ENCODE data around the gene SCGB3A2.

Gene SCGB3A2

DNA sequence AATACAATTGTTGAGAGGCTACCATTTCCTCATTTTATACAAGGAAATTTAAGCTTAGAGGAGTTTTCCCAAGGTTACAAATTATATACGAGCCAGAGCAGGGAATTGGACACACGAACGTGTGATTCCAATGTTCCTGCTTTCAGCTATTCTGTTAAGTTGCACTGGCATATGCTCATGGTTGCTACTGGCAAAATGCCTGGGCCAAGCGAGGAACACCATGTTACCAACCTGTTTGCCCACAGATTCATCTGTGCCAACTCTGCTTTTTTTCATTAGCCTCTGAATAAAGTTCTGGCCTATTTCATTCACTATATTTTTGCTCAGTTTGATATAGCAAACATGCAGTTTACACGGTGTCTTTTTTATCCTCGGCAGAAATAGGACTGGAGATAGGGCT lies 32.9 kb downstream of the SCGB3A2 start:
- no peak for DNase-seq

DNA sequence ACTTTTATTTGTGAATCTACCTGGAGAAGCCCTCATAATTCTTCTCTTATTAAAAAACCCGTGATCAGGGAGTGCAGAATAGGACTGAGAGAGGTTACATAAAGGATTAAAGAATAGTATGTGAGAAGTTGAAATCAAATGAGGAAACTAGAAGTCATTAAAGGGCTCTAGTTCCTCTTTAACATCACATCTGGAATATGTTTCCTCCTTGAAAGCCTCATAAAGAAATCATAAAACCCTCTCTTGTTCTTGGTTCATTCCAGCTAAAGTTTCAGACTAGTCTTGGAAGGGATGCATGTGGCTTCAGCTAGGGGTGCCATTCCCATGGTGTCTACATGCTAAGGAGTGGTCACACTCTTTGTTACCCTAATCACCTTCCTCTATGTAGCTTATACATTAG lies 33.5 kb downstream of the SCGB3A2 start:
- DNase-seq = no peak

DNA sequence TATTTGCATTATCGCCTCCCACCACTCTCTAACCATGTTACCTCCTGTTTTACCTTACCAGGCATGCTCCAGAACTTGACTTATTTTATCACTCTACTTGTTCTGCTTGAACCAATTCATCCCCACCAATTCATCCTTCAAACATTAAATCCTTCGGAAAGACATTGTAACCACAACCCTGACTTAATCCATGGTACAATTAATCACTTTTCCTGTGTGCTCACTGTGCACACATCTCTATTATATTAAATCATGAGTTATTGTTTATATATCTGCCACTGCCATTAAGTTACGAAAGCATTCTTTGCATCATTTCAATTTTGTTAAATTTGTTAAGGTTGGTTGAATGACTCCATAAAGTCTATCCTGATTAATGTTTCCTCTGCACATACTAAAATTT lies 35.3 kb downstream of the SCGB3A2 start:
- no peak for DNase-seq

DNA sequence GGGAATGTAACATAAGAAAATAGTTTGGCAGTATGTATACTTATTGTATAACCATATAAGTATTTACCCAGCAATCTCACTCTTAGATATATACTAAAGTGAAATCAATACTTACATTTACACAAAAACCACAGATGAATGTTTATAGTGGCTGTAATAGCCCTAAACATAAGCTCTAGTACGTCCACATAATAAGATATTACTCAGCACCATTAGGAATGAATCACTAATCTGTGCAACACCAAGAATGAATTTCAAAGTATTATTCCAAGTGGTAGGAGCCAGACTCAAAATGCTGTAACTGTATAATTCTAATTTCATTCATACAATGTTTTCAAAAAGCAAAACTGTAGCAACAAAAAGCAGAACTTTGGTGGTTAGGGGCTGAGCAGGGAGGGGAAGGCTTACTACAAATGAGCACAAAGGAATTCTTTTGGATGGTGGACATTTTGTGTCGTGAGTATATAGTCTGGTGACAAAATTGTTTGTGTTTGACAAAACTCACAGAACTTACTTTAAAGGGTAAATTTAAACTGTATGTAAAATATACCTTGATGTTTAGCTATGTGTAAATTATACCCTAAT lies 39.7 kb downstream of the SCGB3A2 start:
- no peak for DNase-seq

DNA sequence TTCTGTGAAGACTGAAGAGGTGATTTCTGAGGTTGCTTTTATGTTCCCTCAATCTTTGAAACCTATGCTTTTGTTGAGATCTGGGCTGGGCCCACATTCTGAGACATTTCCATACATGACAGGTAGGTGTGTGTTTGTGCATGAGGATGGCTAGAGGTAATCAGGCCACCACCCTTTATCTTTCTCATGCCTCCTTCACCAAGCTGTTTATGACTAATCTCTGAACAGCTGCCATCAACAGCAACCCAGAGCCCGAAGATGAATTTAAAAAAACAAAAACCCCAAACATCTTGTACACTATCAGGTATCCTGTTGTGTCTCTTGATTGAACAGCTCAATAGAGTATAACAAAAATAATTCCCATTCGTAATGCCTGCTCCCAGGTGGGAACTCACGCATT lies 40.4 kb downstream of the SCGB3A2 start:
- no peak for DNase-seq

DNA sequence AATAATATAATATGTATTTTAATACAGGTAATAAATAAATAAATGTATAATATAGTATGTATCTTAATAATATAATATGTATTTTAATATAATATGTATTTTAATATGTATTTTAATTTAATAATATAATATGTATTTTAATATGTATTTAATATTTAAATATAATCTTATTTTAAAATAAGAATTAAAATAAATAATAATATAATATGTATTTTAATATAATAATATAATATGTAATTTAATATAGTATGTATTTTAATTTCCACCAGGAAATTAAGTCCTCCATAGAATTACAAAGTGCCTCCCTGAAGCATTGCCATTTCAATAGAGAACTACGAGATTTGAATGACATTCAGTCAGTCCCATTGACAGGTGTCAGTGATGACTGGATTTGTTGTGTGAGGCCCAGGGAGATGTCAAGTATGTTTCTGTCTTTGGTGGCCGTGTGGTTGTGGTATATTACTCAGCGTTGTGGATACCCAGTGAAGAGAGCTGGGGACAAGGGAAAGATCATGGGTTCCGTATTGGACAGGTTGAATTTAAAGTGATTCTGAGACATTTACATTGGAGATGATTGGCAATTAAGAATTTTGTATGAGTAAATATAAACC lies 42.0 kb downstream of the SCGB3A2 start:
- DNase-seq = no peak

DNA sequence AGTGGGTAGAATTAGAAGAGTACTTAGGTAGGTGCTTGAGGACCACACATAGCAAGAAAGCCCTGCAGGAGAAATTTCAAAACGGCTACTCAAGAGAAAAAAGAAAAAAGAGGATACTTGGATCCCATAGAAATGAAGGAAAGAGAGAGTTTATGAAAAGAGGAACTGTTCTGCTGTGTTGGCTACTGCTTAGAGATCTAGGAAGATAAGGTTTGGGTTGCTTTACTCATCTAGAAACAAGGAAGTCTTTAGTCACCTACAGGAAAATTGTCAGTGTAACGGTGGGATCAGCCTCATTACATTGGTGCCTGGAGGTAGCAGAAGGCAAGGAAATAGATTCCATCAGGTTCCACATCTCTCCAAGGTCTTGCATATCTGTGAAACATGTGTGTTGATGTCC lies 42.6 kb downstream of the SCGB3A2 start:
- no peak for DNase-seq

DNA sequence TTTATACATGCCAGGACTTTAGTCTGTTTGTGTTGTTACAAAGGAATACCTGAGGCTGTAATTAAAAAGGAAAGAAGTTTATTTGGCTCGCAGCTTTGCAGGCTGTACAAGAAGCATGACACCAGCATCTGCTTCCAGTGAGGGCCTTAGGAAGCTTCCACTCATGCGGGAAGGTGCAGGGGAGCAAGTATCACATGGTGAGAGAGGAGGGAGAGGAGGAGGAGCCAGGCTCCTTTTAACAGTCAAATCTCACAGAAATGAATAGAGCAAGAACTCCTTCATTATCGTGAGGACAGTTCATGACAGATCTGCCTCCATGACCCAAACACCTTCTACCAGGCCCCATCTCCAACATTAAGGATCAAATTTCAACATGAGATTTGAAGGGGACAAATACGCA lies 46.5 kb downstream of the SCGB3A2 start:
- DNase-seq = no peak

DNA sequence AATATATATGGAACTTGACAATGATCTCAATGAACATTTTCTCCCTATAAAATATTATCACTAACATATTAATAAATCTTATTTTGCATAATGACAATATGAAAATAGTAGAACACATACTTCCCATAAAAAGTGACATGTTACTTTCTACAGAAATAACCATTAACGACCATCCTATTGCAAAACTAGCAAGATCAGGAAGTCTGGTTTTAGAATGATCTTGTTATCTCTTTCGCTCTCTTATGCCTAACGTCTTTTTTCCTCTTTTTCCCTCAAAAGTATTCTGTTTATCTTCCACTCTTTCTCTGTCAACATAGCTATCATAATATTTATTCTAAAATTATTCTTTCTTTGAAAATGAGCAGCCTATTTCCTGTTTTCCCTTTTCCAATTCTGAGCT lies 49.4 kb downstream of the SCGB3A2 start:
- no peak for DNase-seq

DNA sequence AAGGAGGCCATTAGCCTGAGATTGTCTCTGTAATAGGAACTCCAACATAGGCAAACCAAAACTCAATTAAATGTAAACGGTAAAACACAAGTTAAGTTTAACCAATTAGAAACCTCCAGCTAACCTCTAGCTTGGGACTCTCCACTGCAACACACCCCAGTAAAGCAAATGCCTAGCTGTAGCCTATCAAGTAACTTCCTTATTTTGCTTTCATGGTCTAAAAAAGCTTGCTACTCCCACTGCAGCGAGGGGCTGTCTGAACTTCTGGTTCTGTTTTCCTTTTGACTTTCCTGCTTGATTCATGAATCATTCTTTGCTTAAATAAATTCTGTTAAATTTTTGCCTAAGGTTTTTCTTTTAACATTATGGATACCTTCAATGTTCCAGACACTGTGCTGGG lies 52.3 kb downstream of the SCGB3A2 start:
- DNase-seq = no peak

All from NCI-H2107 (cell line).